GM21619 (cell line): ENCODE data around the gene GRIP1.

Source experiments
- ATAC-seq: cut with Tn5 transposase; IDR thresholded peaks from one replicate; pipeline ENCODE4 v1.9.1; 2021; ENCODE audit not compliant: unreplicated experiment

GRIP1 gene

DNA sequence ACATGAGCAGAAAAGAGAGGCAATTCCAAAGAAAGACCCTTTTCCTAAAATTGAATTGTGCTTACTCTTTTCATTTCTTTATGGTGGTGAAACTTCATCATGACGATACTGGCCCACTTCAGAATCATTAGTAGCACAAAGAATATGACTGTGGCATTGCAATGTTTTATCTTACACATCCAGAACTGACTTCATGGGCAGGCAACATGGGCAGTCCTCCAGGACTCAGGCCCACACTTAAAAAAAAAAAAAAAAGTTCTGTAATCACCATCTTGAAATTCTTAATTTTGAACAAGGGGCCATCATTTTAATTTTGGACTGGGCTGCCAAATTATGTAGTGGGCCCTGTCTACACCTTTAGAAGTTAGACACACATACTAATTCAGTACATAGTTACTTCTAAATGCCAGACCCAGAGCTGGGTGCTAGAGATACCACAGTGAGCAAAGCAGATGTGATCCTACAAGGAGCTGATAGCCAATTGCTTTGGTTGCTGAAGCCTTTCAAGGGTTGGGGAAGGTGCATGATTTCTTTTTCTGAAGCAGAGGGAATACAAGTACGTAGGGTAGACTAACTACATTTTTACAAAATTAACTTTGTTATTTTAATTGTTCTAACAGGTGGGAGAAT lies 341.4 kb downstream of the GRIP1 start:
- ATAC-seq = no peak

DNA sequence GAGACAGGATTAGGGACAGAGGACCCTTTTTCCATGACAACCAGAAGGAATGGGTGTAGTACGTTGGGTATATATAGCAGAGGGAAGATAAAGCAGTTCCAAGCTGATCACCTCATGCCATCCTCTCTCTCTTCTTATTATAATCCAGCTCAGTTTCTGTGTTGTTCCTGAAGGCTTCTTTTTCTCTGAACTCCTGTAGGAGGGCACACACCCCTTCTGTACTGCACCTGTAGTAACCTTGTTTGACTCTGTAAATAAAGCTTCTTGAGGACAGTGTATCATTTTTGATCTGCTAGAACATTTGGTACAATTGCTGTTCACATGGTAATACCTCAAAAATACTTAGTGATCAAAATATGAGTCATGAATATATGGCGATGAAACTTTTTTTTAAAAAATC lies 343.1 kb downstream of the GRIP1 start:
- ATAC-seq = no peak

- no peak for ATAC-seq
Measured at GRCh38 chr12:66331814-66332213, 347.1 kb downstream of the GRIP1 start.

GRCh38 chr12:66331016-66331415 lies 347.9 kb downstream of the GRIP1 start:
- no peak for ATAC-seq

GRCh38 chr12:66329941-66330340 lies 348.9 kb downstream of the GRIP1 start:
- ATAC-seq = no peak

GRCh38 chr12:66323017-66323416 lies 355.9 kb downstream of the GRIP1 start:
- ATAC-seq = no peak

- no peak for ATAC-seq
Measured at GRCh38 chr12:66321435-66321834, 357.4 kb downstream of the GRIP1 start.

- ATAC-seq = no peak
Measured at GRCh38 chr12:66320996-66321395, 357.9 kb downstream of the GRIP1 start.

DNA sequence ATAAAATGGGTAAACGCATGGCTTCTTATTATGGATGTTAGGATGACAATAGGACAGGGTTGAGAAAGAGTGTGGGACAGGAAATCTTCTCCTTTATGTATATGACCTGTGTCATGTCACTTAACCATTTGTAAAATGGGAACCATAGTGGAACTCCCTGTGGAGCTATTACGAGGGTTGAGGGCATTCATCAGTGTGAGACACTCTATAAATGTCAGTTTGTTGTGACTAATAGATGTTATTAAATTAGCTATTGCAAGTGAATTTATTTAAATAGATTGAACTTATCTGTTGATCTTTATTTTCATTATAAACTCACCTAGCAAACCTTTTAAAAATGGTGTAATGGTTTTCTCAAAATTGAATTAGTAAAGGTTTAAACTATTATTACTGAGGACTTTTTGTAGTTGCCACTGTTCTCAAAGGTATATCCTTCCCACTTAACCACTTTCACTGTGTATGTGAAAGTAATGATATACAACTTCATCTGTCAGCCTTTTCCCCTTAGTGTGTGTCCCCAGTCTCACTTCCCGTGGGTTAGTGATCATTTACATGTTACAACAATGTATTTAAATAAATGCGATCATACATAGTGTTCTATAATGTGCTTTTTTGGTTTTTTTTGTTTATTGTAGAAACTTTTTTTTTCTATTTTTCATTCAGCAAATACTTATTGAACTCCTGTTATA lies 359.5 kb downstream of the GRIP1 start:
- no peak for ATAC-seq

DNA sequence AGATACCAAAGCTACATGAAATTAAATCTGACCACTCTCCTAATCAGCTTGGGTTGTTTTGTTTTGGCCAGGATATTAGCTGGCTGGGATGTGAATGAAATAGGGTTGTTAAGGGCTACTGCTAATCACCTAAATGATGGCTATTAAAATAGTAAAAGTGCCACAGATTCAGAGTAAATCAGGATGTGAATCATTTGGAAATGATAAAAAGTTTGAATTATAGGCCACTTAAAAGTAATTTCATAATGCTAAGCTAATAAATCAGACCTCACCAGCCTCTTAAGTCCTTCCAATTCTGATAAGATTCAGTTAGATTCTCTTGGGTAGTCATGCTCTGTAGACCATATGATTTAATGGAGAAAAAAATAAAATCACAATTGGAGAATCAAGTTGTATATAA lies 364.6 kb downstream of the GRIP1 start:
- ATAC-seq = no peak

GRCh38 chr12:66312189-66312588 lies 366.7 kb downstream of the GRIP1 start:
- ATAC-seq = no peak

- ATAC-seq = no peak
Measured at GRCh38 chr12:66309606-66310005, 369.3 kb downstream of the GRIP1 start.

GRCh38 chr12:66304296-66304900 lies 374.5 kb downstream of the GRIP1 start:
- ATAC-seq = no peak

GRCh38 chr12:66303316-66303804 lies 375.5 kb downstream of the GRIP1 start:
- peak; percentile 38 for ATAC-seq

DNA sequence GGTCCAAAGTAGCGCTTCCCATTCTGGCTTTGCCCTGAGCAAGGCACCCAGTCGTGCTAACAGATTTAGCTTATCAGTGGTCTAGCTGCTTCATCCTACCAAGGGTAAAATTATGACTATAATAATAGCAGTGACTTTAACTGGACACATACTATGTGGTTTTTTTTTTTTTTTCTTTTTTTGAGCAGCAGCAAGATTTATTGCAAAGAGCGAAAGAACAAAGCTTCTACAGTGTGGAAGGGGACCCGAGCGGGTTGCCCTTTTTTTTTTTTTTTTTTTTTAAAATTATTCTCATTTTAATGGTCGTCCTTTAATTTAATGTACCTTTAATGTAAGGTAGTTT lies 376.1 kb downstream of the GRIP1 start:
- no peak for ATAC-seq

GRCh38 chr12:66301944-66302826 lies 376.7 kb downstream of the GRIP1 start, which contains the start of gene HELB:
Gene HELB (plus strand): TSS chr12:66302493. CDS start chr12:66302604, 111 bp downstream.
- ATAC-seq = peak; percentile 92

- no peak for ATAC-seq
Measured at GRCh38 chr12:66297923-66298322, 381.0 kb downstream of the GRIP1 start.
